H1 (cell line): ENCODE data around the gene UBTD1. TPM values are rescaled to one million over a fixed set of nuclear protein-coding genes. Genes with fewer than 3 reads are reported as not detected.

Source experiments
- BCL11A ChIP-seq, 2 experiments: IDR thresholded peaks; one replicate each; pipeline ENCODE4 v1.6.1; 2011; ENCODE audit warnings: low read depth in 2 of 2, low read length in 2 of 2, mild to moderate bottlenecking in 2 of 2
- CBX5 ChIP-seq: fragments of 300-800, 300-1000 bp; sonication (generic); IDR thresholded peaks from 2 replicates; pipeline ENCODE4 v1.7.1; 2016; ENCODE audit warnings: antibody characterized with exemption, low read length, low read depth
- CREB1 ChIP-seq: IDR thresholded peaks from 2 replicates; pipeline ENCODE4 v1.6.1; 2012; ENCODE audit warnings: inconsistent platforms
- GABPA ChIP-seq: IDR thresholded peaks from 2 replicates; pipeline ENCODE4 v1.6.1; 2011; ENCODE audit warnings: mild to moderate bottlenecking, low read length, moderate library complexity, borderline replicate concordance; ENCODE audit not compliant: insufficient read depth
- MAX ChIP-seq: IDR thresholded peaks from 2 replicates; pipeline ENCODE4 v1.6.1; 2012; ENCODE audit warnings: inconsistent platforms
- PHF8 ChIP-seq: fragments of 200-600 bp; sonication (generic); conservative IDR thresholded peaks from 2 replicates; pipeline ENCODE4 v1.7.1; 2012; ENCODE audit warnings: low read depth, mild to moderate bottlenecking, inconsistent platforms, low read length, moderate library complexity
- POLR2A ChIP-seq, 2 experiments: IDR thresholded peaks; 1 replicate in 1 of 2; 2 replicates in 1 of 2; pipeline ENCODE4 v1.6.1; 2011; ENCODE audit warnings: low read depth in 2 of 2, low read length in 2 of 2, mild to moderate bottlenecking in 2 of 2; ENCODE audit errors: control extremely low read depth in 1 of 2
- SIN3A ChIP-seq, 2 experiments: IDR thresholded peaks in 1 of 2; conservative IDR thresholded peaks in 1 of 2; 2 replicates each; pipeline ENCODE4 v1.6.1; 2011 to 2012; ENCODE audit warnings: low read length in 2 of 2, improper control_type of control experiment in 1 of 2, low read depth in 1 of 2, mild to moderate bottlenecking in 1 of 2
- SIX5 ChIP-seq: IDR thresholded peaks from 2 replicates; pipeline ENCODE4 v1.6.1; 2011; ENCODE audit warnings: mild to moderate bottlenecking, low read depth, low read length
- TBP ChIP-seq: IDR thresholded peaks from 2 replicates; pipeline ENCODE4 v1.6.1; 2011; ENCODE audit warnings: low read depth, low read length, improper control_type of control experiment
- polyA plus RNA-seq, 7 experiments: library from polyadenylated mRNA; depleted of rRNA in 3 of 7; stranded (reverse) in 5 of 7; unstranded in 2 of 7; fragments of >200 nt in 5 of 7; fragments of 200-250 nt in 2 of 7; gene quantifications; 1 replicate in 5 of 7; 2 replicates in 1 of 7; 4 replicates in 1 of 7; pipeline versions ENCODE4 v1.2.1 to v1.2.3, GENCODE V29; 2011 to 2013; ENCODE audit warnings: missing spikeins in 2 of 7, mixed read lengths in 2 of 7
- total RNA-seq: library from RNA; stranded (reverse); fragmentation: NEBNext Ultra II Directional; extraction: Animal tissue kit (Norgen Biotek cat#: 25700); gene quantifications from 2 replicates; pipeline ENCODE4 v1.2.1, GENCODE V29; 2021
- TF ChIP-seq, protein P1 (sequence below): fragments of 300-600 bp; sonication (generic); IDR thresholded peaks from 2 replicates; pipeline ENCODE4 v1.7.1; 2012; ENCODE audit warnings: low read length, moderate library complexity, mild to moderate bottlenecking, inconsistent platforms; ENCODE audit not compliant: insufficient replicate concordance
- TF ChIP-seq, protein P2 (sequence below): IDR thresholded peaks from 2 replicates; pipeline ENCODE4 v1.6.1; 2012; ENCODE audit warnings: inconsistent platforms

The UBTD1 gene
- total and polyA plus RNA-seq, 2 of the 8 experiments (the other 6 are each of a cell fraction or from before 2014, with no cell fraction given): 22.3 to 36.2 TPM

DNA sequence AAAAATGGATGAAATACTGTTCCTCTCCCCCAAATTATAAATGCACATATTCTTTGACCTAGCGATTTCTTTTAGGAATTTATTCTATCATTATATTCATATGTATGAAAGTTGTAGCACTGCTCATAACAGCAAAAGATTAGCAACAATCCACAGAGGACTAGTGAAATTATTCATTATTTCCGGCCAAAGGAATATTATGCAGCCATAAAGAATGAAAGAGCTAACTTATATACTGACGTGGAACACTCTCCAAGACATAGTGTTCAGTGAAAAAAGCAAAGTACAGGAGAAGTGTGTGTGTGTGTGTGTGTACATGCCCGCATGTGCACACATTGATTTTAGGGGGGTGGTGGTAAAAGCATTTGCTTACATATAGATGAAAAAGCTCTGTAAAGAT is 23.8 kb upstream of the UBTD1 start (continued):
- TF ChIP-seq, protein P1, sequence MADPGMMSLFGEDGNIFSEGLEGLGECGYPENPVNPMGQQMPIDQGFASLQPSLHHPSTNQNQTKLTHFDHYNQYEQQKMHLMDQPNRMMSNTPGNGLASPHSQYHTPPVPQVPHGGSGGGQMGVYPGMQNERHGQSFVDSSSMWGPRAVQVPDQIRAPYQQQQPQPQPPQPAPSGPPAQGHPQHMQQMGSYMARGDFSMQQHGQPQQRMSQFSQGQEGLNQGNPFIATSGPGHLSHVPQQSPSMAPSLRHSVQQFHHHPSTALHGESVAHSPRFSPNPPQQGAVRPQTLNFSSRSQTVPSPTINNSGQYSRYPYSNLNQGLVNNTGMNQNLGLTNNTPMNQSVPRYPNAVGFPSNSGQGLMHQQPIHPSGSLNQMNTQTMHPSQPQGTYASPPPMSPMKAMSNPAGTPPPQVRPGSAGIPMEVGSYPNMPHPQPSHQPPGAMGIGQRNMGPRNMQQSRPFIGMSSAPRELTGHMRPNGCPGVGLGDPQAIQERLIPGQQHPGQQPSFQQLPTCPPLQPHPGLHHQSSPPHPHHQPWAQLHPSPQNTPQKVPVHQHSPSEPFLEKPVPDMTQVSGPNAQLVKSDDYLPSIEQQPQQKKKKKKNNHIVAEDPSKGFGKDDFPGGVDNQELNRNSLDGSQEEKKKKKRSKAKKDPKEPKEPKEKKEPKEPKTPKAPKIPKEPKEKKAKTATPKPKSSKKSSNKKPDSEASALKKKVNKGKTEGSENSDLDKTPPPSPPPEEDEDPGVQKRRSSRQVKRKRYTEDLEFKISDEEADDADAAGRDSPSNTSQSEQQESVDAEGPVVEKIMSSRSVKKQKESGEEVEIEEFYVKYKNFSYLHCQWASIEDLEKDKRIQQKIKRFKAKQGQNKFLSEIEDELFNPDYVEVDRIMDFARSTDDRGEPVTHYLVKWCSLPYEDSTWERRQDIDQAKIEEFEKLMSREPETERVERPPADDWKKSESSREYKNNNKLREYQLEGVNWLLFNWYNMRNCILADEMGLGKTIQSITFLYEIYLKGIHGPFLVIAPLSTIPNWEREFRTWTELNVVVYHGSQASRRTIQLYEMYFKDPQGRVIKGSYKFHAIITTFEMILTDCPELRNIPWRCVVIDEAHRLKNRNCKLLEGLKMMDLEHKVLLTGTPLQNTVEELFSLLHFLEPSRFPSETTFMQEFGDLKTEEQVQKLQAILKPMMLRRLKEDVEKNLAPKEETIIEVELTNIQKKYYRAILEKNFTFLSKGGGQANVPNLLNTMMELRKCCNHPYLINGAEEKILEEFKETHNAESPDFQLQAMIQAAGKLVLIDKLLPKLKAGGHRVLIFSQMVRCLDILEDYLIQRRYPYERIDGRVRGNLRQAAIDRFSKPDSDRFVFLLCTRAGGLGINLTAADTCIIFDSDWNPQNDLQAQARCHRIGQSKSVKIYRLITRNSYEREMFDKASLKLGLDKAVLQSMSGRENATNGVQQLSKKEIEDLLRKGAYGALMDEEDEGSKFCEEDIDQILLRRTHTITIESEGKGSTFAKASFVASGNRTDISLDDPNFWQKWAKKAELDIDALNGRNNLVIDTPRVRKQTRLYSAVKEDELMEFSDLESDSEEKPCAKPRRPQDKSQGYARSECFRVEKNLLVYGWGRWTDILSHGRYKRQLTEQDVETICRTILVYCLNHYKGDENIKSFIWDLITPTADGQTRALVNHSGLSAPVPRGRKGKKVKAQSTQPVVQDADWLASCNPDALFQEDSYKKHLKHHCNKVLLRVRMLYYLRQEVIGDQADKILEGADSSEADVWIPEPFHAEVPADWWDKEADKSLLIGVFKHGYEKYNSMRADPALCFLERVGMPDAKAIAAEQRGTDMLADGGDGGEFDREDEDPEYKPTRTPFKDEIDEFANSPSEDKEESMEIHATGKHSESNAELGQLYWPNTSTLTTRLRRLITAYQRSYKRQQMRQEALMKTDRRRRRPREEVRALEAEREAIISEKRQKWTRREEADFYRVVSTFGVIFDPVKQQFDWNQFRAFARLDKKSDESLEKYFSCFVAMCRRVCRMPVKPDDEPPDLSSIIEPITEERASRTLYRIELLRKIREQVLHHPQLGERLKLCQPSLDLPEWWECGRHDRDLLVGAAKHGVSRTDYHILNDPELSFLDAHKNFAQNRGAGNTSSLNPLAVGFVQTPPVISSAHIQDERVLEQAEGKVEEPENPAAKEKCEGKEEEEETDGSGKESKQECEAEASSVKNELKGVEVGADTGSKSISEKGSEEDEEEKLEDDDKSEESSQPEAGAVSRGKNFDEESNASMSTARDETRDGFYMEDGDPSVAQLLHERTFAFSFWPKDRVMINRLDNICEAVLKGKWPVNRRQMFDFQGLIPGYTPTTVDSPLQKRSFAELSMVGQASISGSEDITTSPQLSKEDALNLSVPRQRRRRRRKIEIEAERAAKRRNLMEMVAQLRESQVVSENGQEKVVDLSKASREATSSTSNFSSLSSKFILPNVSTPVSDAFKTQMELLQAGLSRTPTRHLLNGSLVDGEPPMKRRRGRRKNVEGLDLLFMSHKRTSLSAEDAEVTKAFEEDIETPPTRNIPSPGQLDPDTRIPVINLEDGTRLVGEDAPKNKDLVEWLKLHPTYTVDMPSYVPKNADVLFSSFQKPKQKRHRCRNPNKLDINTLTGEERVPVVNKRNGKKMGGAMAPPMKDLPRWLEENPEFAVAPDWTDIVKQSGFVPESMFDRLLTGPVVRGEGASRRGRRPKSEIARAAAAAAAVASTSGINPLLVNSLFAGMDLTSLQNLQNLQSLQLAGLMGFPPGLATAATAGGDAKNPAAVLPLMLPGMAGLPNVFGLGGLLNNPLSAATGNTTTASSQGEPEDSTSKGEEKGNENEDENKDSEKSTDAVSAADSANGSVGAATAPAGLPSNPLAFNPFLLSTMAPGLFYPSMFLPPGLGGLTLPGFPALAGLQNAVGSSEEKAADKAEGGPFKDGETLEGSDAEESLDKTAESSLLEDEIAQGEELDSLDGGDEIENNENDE: no peak
- TF ChIP-seq CREB1: no peak
- TF ChIP-seq POLR2A (IDR thresholded peaks at IDR 0.05; ENCODE audit: control extremely low read depth in 1 of 2, low read depth in 2 of 2, low read length in 2 of 2): no peak
- TF ChIP-seq SIN3A (conservative IDR thresholded peaks at IDR 0.05 in 1 of 2, IDR thresholded peaks at IDR 0.05 in 1 of 2; ENCODE audit: low read depth in 1 of 2, low read length in 2 of 2): no peak
- no peak for TF ChIP-seq GABPA
- no peak for TF ChIP-seq PHF8
- no peak for TF ChIP-seq SIX5
- TF ChIP-seq, protein P2, sequence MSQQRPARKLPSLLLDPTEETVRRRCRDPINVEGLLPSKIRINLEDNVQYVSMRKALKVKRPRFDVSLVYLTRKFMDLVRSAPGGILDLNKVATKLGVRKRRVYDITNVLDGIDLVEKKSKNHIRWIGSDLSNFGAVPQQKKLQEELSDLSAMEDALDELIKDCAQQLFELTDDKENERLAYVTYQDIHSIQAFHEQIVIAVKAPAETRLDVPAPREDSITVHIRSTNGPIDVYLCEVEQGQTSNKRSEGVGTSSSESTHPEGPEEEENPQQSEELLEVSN: no peak
- TF ChIP-seq TBP: no peak
- TF ChIP-seq MAX: no peak
- no peak for TF ChIP-seq BCL11A (IDR thresholded peaks at IDR 0.05; ENCODE audit: low read depth in 2 of 2, low read length in 2 of 2)
- TF ChIP-seq CBX5: no peak
